Gastrocnemius medialis (tissue), 4 donors: ENCODE measurements around the gene TMEM255B. TPM values are rescaled to one million over a fixed set of nuclear protein-coding genes. Genes with fewer than 3 reads are reported as not detected.

ENCODE experiments used
- ATAC-seq, 2 donors: fragments of 150-250 bp; one replicate each; pipeline ENCODE4 v1.9.1; 2016
- DNase-seq, 2 donors: peaks; one replicate each; pipeline ENCODE4 v3.0.0-alpha.2; 2019
- H3K27ac ChIP-seq, 4 donors: fragments of 200-600 bp; sonication (generic); 1 replicate in 1 of 4; 2 replicates in 3 of 4; pipeline ENCODE4 v1.5.1; 2016 to 2018; ENCODE audit warnings: mild to moderate bottlenecking in 2 of 4, moderate library complexity in 1 of 4
- H3K27me3 ChIP-seq, 3 donors: fragments of 200-600 bp; sonication (generic) in 2 of 3; 1 replicate in 1 of 3; 2 replicates in 2 of 3; pipeline versions ENCODE4 v1.5.1 to v1.6.0; 2016 to 2019; ENCODE audit warnings: mild to moderate bottlenecking in 1 of 3, moderate library complexity in 1 of 3
- H3K36me3 ChIP-seq, 2 donors: fragments of 200-600 bp; sonication (generic) in 1 of 2; one replicate each; pipeline ENCODE4 v1.5.1; 2017 to 2018
- H3K4me1 ChIP-seq, 2 donors: fragments of 200-600 bp; sonication (generic) in 1 of 2; one replicate each; pipeline ENCODE4 v1.5.1; 2016 to 2017; ENCODE audit warnings: mild to moderate bottlenecking in 2 of 2
- H3K4me3 ChIP-seq, 4 donors: fragments of 200-600 bp; sonication (generic) in 3 of 4; 1 replicate in 1 of 4; 2 replicates in 3 of 4; pipeline ENCODE4 v1.5.1; 2016 to 2019; ENCODE audit warnings: mild to moderate bottlenecking in 2 of 4
- H3K9me3 ChIP-seq, 3 donors: fragments of 200-600 bp; sonication (generic) in 2 of 3; 1 replicate in 1 of 3; 2 replicates in 2 of 3; pipeline ENCODE4 v1.5.1; 2016 to 2019
- CTCF ChIP-seq, 5 experiments: fragments of 450-650 bp in 3 of 5; fragments of 200-600 bp in 2 of 5; sonication (generic) in 2 of 5; IDR thresholded peaks in 4 of 5; conservative IDR thresholded peaks in 1 of 5; 1 replicate in 4 of 5; 2 replicates in 1 of 5; pipeline ENCODE4 v1.5.1; 2016 to 2019; ENCODE audit warnings: antibody characterized with exemption in 5 of 5, mild to moderate bottlenecking in 3 of 5, moderate library complexity in 3 of 5
- POLR2A ChIP-seq, 2 donors: fragments of 450-650 bp; IDR thresholded peaks; one replicate each; pipeline ENCODE4 v1.6.1; 2017; ENCODE audit warnings: antibody characterized with exemption in 2 of 2, mild to moderate bottlenecking in 2 of 2, moderate library complexity in 2 of 2
- in situ Hi-C, 4 donors: fragments of 200-750 bp; cut with MboI; loops; one replicate each; pipeline versions ENCODE4 v1.15.0 to v1.8.0; 2017; ENCODE audit warnings: low sequenced_read_pairs in 4 of 4
- intact Hi-C: fragments of 100-400 bp; cut with DNase I; formaldehyde crosslinking; loops from one replicate; pipeline ENCODE4 v1.15.1; 2023; ENCODE audit warnings: low total_unique reads
- total RNA-seq, 4 donors: library from RNA; depleted of rRNA; stranded (reverse); fragments of >200 nt; gene quantifications; one replicate each; pipeline versions ENCODE4 v1.1.0 to v1.2.3, GENCODE V29; 2016

Gene TMEM255B
- total RNA-seq, 4 donors from 2014 or later, result 0.36 to 1.8 (median 0.59) TPM

DNA sequence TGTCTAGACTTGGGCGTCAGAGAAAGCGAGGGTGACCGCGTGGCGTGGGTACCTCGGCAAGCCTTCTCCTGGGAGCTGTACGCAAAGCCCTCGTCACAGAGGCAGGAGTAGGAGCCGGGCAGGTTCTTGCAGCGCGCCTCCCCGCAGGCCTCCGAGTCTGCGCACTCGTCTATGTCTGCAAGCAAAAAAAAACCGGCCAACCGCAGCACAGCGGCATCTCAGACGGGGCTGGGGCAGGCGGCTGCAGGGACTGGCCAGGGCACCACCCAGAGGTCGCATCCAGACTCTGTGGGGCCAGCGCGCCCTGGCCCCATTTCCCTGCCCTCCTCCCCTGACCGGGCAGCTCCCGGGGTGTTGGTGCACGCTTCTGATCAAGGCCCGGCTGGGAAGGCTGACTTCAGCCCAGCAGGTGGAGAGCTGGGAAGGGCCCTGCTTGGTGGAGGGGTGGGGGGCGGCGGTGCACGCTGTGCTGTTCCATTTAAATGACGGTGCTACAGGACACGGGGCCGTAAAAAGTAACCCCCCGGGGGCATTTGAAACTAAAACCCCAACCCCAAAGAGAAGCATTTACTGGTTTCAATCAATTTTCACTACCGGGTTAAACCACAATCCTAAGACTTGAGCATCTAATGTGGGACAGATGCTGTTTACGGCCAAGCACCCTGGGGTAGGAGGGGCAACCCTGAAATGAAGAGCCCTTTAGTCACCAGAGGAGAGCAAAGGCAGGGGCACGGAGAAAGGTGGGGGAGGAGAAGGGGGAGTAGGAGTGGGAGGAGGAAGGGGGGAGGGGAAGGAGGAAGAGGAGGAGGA is 76.6 kb downstream of the TMEM255B start:
- no peaks in the 10 kb centered on the region for H3K27me3 ChIP-seq
- no peak for DNase-seq
- no peaks in the 10 kb centered on the region for H3K9me3 ChIP-seq
- TF ChIP-seq CTCF (IDR thresholded peaks at IDR 0.05 in 4 of 5, conservative IDR thresholded peaks at IDR 0.05 in 1 of 5) (no peak), POLR2A (IDR thresholded peaks at IDR 0.05) (no peak)
- H3K36me3 ChIP-seq, result peaks cover 0 to 32% of the 10 kb centered on the region in 2 donors
- ATAC-seq, result no peak
- intact Hi-C loops, result loop anchor here (5.0 to 10.0 kb wide), 2 partner anchors 92 to 299 kb away; partner anchors contain the start of gene RASA3
- peak overlapping the region in 2 of 4 donors; percentile 28 to 52 for H3K27ac ChIP-seq
- H3K4me3 ChIP-seq, result no peak overlapping the region
- in situ Hi-C loops, result no loop called here
- peaks cover 38% of the 10 kb centered on the region in 2 donors for H3K4me1 ChIP-seq

- ATAC-seq (peak; percentile 84 to 90), DNase-seq (peak; percentile 74 to 89)
- Histone ChIP-seq H3K27me3 (no peaks in the 10 kb centered on the region), H3K4me3 (peak overlapping the region in 3 of 4 donors; percentile 2 to 37 (median 6)), H3K27ac (peak overlapping the region; percentile 94 to 98 (median 96)), H3K36me3 (peaks cover 0 to 32% of the 10 kb centered on the region in 2 donors), H3K4me1 (peaks cover 41 to 42% of the 10 kb centered on the region in 2 donors), H3K9me3 (no peaks in the 10 kb centered on the region)
- TF ChIP-seq CTCF (IDR thresholded peaks at IDR 0.05 in 4 of 5, conservative IDR thresholded peaks at IDR 0.05 in 1 of 5) (no peak), POLR2A (IDR thresholded peaks at IDR 0.05) (peak in 1 of 2 donors; percentile 56)
- in situ Hi-C loops (no loop called here), intact Hi-C loops (loop anchor here (1.0 to 10.0 kb wide), 4 partner anchors 16 to 298 kb away; partner anchors contain the start of gene RASA3)
Observed at GRCh38 chr13:113836768-113837559, 77.9 kb downstream of the TMEM255B start.

- intact Hi-C loops, result loop anchor here (1.0 to 10.0 kb wide), 4 partner anchors 16 to 297 kb away; partner anchors contain the start of gene RASA3
- in situ Hi-C loops, result no loop called here
- TF ChIP-seq CTCF (IDR thresholded peaks at IDR 0.05 in 4 of 5, conservative IDR thresholded peaks at IDR 0.05 in 1 of 5), result no peak
- peak; percentile 47 to 48 for TF ChIP-seq POLR2A (IDR thresholded peaks at IDR 0.05)
- peak; percentile 87 to 90 for ATAC-seq
- H3K4me3 ChIP-seq, result peak overlapping the region; percentile 8 to 37 (median 15)
- H3K36me3 ChIP-seq, result peaks cover 0 to 27% of the 10 kb centered on the region in 2 donors
- H3K9me3 ChIP-seq, result no peaks in the 10 kb centered on the region
- H3K4me1 ChIP-seq, result peaks cover 41 to 42% of the 10 kb centered on the region in 2 donors
- peak overlapping the region; percentile 94 to 98 (median 96) for H3K27ac ChIP-seq
- peak; percentile 96 to 99 for DNase-seq
- no peaks in the 10 kb centered on the region for H3K27me3 ChIP-seq
Observed at GRCh38 chr13:113837560-113838355, 78.7 kb downstream of the TMEM255B start.

DNA sequence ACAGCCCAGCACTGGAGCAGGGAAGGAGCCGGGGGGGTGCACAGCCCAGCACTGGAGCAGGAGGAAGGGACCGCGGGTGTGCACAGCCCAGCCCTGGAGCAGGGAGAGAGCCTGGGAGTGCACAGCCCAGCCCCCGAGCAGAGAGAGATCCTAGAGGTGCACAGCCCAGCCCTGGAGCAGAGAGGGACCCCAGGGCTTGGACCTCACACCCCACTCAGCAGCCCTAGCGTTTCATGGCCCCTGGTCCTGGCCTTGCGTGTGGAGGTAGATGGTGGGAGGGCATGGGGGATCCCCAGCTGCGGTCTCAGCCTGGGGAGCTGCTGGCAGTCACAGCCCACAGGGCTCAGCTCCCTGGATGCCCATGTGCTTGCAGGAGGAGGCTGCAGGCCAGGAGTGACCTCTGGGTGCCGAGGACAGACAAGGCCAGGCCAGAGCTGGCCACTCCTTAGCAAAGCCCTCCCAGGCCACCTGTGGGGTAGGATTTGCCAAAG is 79.7 kb downstream of the TMEM255B start:
- Histone ChIP-seq H3K27me3 (no peaks in the 10 kb centered on the region), H3K27ac (peak overlapping the region; percentile 94 to 98 (median 96)), H3K9me3 (no peaks in the 10 kb centered on the region), H3K4me3 (peak overlapping the region in 1 of 4 donors; percentile 8), H3K4me1 (peaks cover 41 to 45% of the 10 kb centered on the region in 2 donors), H3K36me3 (peaks cover 0 to 22% of the 10 kb centered on the region in 2 donors)
- TF ChIP-seq POLR2A (IDR thresholded peaks at IDR 0.05) (no peak), CTCF (IDR thresholded peaks at IDR 0.05 in 4 of 5, conservative IDR thresholded peaks at IDR 0.05 in 1 of 5) (no peak)
- ATAC-seq, result peak in 1 of 2 donors; percentile 6
- peak in 1 of 2 donors; percentile 70 for DNase-seq
- in situ Hi-C loops (no loop called here), intact Hi-C loops (loop anchor here (5.0 to 10.0 kb wide), 2 partner anchors 89 to 296 kb away; partner anchors contain the start of gene RASA3)
